Measurements from ENCODE around the gene ARHGAP15.

Gene ARHGAP15

DNA sequence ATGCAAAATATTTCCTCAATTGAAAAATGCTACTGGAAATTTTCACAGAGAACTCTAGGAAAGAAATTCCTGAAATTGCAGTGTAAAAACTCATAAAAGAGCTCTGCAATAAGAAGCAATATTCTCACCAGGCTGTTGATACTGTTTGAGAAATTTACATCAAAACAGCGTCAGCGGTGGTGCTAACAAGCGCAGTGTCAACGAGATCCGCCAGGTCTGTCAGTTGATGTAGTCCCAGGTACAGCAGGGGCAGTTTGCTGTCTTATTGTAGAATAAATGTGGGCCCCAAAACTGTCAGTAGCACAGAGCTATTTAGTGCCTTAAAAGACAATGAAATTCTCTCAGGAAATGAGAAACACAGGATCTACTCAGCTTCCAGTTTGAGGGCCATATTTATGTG, 611.2 kb downstream of the ARHGAP15 start:
- peaks cover 25% of the 10 kb centered on the region for H3K36me3 Mint-ChIP-seq
- peaks cover 3% of the 10 kb centered on the region for H3K4me1 Mint-ChIP-seq (ENCODE audit: low read depth)
- no peak overlapping the region for H3K27ac Mint-ChIP-seq
- H3K27me3 Mint-ChIP-seq: no peaks in the 10 kb centered on the region
- no peak overlapping the region for H3K4me3 Mint-ChIP-seq
- no peaks in the 10 kb centered on the region for H3K9me3 Mint-ChIP-seq (ENCODE audit: low read depth)

DNA sequence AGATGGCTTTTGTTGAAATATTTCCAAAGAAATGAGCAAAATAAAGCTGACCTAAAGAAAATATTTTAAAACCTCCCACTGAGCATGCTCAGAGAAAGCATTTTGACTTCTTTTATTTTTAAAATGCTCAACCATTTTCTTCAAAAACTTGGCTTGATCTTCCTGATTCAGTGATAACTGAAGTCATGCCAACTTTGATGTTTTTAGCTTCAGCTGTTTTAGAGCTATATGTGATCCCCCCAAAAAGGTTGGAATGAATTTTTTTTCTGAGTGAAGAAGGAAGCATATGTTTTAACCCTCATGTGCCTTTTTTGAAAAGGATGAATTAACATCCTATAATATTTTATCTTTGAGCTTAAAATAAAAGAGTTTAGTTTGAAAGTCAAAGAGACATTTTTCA, 612.0 kb downstream of the ARHGAP15 start:
- peaks cover 25% of the 10 kb centered on the region for H3K36me3 Mint-ChIP-seq
- H3K27ac Mint-ChIP-seq: no peak overlapping the region
- no peaks in the 10 kb centered on the region for H3K27me3 Mint-ChIP-seq
- no peak overlapping the region for H3K4me3 Mint-ChIP-seq
- peaks cover 3% of the 10 kb centered on the region for H3K4me1 Mint-ChIP-seq (ENCODE audit: low read depth)
- no peaks in the 10 kb centered on the region for H3K9me3 Mint-ChIP-seq (ENCODE audit: low read depth)

DNA sequence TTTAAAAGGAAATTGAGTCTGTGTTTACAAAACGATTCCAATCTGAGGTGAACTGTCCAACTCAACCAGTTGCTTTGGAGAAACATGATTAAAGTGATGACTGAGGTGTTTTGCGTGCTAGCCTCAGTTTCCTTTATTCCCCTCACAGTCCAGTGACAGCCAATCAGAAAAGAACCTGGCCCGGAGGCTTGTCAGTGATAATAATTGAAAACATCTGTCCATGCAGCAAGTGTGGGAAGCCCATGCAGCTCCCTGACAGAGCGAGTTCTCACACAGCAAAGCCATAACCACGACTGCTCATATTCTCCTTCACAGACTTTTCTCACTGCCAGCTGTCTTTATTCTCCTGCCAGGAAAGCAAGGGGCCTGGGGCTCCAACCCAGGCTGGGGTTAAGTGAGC, 613.4 kb downstream of the ARHGAP15 start:
- Mint-ChIP-seq H3K4me1 (ENCODE audit: low read depth) (peaks cover 3% of the 10 kb centered on the region), H3K36me3 (peaks cover 23% of the 10 kb centered on the region), H3K4me3 (no peak overlapping the region), H3K27me3 (no peaks in the 10 kb centered on the region), H3K27ac (peak overlapping the region; percentile 56), H3K9me3 (ENCODE audit: low read depth) (no peaks in the 10 kb centered on the region)

DNA sequence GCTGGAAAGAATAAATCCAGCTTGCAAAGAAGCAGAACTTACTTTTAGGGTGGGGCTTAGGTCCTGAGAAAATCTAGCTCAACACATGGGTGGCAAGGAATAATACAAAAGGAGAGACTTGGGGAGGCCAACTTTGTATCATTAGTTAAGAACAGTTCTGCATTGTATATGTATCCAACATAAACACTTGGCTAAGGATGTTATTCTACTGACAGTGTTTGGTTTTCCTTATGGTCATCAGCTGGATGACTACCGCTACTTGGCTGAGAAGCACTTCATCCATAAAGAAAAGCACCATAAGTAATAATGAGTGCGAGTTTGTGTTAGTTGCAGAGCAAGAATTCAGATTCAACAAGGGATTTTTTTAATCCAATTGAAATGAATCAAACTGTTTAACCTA, 614.9 kb downstream of the ARHGAP15 start:
- no peaks in the 10 kb centered on the region for H3K9me3 Mint-ChIP-seq (ENCODE audit: low read depth)
- no peak overlapping the region for H3K27ac Mint-ChIP-seq
- peaks cover 31% of the 10 kb centered on the region for H3K36me3 Mint-ChIP-seq
- H3K4me3 Mint-ChIP-seq: no peak overlapping the region
- peaks cover 3% of the 10 kb centered on the region for H3K4me1 Mint-ChIP-seq (ENCODE audit: low read depth)
- H3K27me3 Mint-ChIP-seq: no peaks in the 10 kb centered on the region

DNA sequence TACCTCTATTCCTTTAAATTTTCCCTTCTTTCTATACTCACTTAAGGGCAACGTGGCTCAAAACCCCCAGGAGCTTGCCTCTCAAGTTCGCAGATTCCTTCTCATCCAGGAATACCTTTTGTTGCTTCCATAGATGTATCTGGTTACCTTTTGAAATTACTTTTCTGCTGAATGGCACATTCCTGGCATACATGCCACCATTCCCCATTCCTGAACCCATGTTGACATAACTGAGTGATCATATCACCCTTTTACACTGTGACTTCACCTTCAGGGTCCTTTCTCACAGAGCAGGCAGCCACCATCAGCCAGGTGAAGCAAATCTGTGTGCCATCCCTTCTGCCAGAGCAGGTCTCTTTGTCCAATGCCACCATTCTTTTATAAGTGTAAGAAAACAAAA, 615.8 kb downstream of the ARHGAP15 start:
- no peak overlapping the region for H3K4me3 Mint-ChIP-seq
- H3K27me3 Mint-ChIP-seq: no peaks in the 10 kb centered on the region
- peaks cover 3% of the 10 kb centered on the region for H3K4me1 Mint-ChIP-seq (ENCODE audit: low read depth)
- H3K27ac Mint-ChIP-seq: peak overlapping the region; percentile 23
- H3K36me3 Mint-ChIP-seq: peaks cover 34% of the 10 kb centered on the region
- no peaks in the 10 kb centered on the region for H3K9me3 Mint-ChIP-seq (ENCODE audit: low read depth)

DNA sequence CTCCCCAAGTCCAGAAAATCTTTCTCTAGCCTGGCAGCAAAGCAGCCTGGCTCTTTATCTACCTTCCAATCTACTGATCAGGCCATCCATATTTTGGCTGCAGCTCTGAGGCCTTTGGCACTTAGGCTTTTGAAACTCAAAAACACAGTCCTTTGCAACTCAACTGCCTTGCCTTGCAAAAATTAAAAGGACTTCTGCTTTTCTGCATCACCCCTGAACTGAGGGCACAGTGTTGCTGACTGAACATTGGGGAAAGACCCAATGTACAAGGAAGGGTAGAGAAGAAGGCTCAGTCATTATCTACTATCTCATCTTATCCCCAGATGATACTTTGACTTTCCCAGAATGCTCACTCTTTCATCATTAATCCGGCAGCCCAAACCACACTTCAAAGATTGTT, 625.5 kb downstream of the ARHGAP15 start:
- peaks cover 3% of the 10 kb centered on the region for H3K4me1 Mint-ChIP-seq (ENCODE audit: low read depth)
- H3K9me3 Mint-ChIP-seq (ENCODE audit: low read depth): no peaks in the 10 kb centered on the region
- H3K36me3 Mint-ChIP-seq: peaks cover 18% of the 10 kb centered on the region
- no peaks in the 10 kb centered on the region for H3K27me3 Mint-ChIP-seq
- H3K4me3 Mint-ChIP-seq: no peak overlapping the region
- peak overlapping the region; percentile 10 for H3K27ac Mint-ChIP-seq

DNA sequence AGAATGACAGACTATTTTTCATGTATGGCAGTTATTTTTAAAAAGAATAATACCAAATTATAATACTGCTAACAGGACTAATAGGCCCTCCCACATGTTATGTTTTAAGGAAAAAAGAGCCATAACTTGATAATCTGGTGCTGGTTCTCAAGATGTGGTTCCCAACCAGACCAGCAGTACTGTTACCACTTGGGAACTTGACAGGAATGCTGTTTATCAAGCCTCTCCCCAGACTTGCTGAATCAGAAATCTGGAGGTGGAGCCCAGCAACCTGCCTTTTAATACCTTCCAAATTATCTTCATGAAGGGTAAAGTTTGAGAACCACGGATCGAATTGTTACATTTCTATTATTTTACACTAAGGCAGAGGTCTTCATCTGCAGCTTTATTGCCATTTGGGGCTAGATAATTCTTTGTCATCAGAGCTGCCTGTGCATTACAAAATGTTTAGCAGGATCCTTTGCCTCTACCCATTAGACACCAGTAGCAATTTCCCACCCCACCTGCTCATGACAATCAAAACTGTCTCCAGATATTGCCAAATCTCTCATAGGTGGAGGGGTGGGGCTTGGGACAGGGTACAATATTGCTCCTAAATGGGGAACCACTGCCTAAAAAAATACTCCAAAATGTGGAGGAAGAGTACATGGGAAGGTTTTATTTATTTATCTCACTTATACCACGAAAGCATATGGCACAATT, 629.6 kb downstream of the ARHGAP15 start:
- peaks cover 1% of the 10 kb centered on the region for H3K4me1 Mint-ChIP-seq (ENCODE audit: low read depth)
- H3K36me3 Mint-ChIP-seq: peaks cover 10% of the 10 kb centered on the region
- no peaks in the 10 kb centered on the region for H3K27me3 Mint-ChIP-seq
- H3K4me3 Mint-ChIP-seq: no peak overlapping the region
- no peaks in the 10 kb centered on the region for H3K9me3 Mint-ChIP-seq (ENCODE audit: low read depth)
- peak overlapping the region; percentile 28 for H3K27ac Mint-ChIP-seq

DNA sequence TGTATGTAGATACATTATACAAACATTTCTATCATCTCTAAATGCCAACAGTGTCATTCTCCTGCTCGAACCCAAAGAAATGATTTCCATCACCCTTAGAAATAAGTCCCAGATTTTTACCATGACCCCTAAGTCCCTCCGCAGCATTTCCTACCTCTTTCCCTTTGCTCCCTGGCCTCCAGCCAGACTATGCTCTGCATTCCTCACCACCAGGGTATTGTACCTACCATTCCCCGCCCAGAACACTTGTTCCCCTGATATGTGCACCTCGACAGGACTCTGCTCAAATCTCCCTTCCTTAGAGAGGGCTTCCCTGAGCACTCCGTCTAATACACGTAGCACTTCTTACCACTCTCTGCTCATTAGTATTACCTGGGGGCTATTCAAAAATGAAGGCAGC, 630.2 kb downstream of the ARHGAP15 start:
- peak overlapping the region; percentile 50 for H3K27ac Mint-ChIP-seq
- no peaks in the 10 kb centered on the region for H3K9me3 Mint-ChIP-seq (ENCODE audit: low read depth)
- H3K27me3 Mint-ChIP-seq: no peaks in the 10 kb centered on the region
- no peak overlapping the region for H3K4me3 Mint-ChIP-seq
- H3K4me1 Mint-ChIP-seq (ENCODE audit: low read depth): peaks cover 1% of the 10 kb centered on the region
- H3K36me3 Mint-ChIP-seq: peaks cover 8% of the 10 kb centered on the region

DNA sequence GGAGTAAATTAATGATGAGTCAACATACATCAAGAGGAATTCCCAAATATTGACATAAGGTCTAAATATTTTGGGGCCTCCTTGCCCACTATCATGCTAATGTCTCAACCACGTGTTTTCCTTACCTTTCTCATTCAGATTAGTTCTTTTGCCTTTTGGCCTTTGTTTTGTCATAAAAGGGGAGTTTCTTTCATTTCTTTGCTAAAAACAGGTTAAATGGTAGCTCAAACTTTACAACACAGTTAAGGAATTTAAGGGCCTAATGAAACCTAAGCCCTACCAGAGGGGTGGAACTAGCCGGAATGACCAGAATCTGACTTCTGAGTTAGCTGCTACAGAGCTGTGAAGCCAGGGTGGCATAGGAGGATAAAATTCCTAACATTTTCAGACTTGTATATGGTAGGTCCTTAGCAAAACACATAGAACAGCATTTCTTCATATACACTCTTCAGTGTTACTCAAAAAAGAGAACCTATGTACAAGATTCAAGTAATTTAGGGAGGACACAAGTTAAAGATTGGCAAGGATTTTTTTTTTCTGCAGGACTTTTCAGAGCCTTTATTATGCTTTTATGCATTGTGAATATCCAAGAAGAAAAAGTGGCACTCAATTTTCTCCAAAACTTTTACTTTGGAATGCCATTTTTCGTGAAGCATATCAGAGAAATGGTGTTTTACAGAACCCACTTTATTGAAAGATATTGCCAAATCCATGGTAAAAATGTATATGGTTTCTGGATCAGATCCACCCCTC, 633.1 kb downstream of the ARHGAP15 start:
- H3K27ac Mint-ChIP-seq: no peak overlapping the region
- H3K27me3 Mint-ChIP-seq: no peaks in the 10 kb centered on the region
- peaks cover 18% of the 10 kb centered on the region for H3K36me3 Mint-ChIP-seq
- no peaks in the 10 kb centered on the region for H3K9me3 Mint-ChIP-seq (ENCODE audit: low read depth)
- H3K4me1 Mint-ChIP-seq (ENCODE audit: low read depth): no peaks in the 10 kb centered on the region
- H3K4me3 Mint-ChIP-seq: no peak overlapping the region

DNA sequence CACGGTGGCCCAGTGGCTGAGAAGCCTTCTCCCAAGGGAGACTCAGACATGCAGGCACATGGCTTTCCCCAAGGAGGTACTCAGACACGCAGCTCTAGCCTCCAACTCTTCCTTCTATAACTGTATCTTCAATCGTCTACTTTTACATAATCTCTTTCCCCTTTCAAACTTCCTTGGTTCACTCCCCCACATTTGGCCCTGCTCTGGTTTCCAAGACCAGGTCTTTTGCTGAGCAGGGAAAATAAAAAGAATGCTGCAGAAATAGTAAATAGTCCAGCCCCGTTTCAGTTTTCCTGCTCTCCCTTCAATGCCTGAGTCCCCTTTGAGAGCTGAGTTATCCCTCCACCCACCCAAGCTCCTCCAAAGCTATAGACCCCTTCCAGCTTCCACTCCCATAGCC, 635.0 kb downstream of the ARHGAP15 start:
- H3K9me3 Mint-ChIP-seq (ENCODE audit: low read depth): no peaks in the 10 kb centered on the region
- no peaks in the 10 kb centered on the region for H3K4me1 Mint-ChIP-seq (ENCODE audit: low read depth)
- no peak overlapping the region for H3K27ac Mint-ChIP-seq
- no peaks in the 10 kb centered on the region for H3K27me3 Mint-ChIP-seq
- peaks cover 22% of the 10 kb centered on the region for H3K36me3 Mint-ChIP-seq
- no peak overlapping the region for H3K4me3 Mint-ChIP-seq

DNA sequence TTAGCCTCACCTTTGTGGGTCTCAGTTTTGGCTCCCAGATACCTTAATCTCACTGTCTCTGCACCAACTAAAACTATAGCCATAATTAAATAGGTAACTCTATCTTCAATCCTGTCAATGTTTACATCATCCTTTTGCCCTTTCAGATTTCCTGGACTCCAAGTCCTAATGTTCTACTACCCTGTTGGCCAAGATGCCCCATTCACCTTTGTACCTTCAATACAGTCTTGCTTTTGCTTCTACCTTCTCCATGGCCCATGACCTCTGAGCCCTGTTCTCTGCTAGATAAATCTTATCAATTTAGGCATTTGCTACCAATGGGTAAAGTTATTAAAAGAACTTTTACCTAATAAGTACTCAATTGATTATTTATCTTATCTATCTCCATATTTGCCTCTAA, 635.5 kb downstream of the ARHGAP15 start:
- Mint-ChIP-seq H3K36me3 (peaks cover 19% of the 10 kb centered on the region), H3K27ac (no peak overlapping the region), H3K4me3 (no peak overlapping the region), H3K27me3 (no peaks in the 10 kb centered on the region), H3K4me1 (ENCODE audit: low read depth) (no peaks in the 10 kb centered on the region), H3K9me3 (ENCODE audit: low read depth) (no peaks in the 10 kb centered on the region)

DNA sequence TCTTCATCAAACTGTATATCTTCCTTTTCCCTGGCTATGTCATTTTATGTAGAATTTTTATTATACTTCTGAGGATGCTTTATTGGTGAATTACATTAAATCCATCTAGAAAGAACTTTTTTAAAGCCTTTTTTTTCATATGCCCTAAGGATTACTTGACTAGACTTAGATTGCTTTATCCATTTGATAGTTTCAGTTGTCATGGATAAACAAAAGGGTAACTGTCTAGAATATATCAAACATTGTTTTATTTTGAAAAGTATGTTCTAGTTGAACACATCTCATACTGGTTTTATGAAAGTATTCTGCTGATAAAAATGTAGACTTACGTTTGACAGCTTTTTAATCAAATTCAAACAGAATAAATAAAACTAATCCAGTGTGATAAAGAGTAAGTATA, 639.8 kb downstream of the ARHGAP15 start:
- peaks cover 17% of the 10 kb centered on the region for H3K36me3 Mint-ChIP-seq

DNA sequence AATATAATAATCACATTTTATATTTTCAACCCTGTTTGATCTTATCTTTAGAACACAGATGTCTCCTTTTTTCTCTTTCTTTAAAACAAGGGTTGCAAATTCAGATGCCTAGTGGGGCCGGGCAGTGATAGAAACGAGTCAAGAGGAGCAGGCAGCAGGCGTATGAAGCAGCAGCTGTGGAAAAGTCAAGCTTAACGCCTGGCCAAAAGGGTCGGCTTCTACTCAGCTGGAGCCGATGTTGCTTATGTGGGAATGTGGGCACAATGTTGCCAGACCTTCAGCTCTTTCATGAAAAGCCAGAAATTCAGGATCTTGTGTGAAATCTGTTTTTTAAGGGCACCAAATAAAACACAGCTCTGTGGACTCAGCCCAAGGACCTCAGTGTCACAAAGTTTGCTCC, 642.7 kb downstream of the ARHGAP15 start:
- Mint-ChIP-seq H3K4me1 (ENCODE audit: low read depth) (no peaks in the 10 kb centered on the region), H3K27ac (no peak overlapping the region), H3K36me3 (peaks cover 5% of the 10 kb centered on the region), H3K4me3 (no peak overlapping the region), H3K27me3 (no peaks in the 10 kb centered on the region), H3K9me3 (ENCODE audit: low read depth) (no peaks in the 10 kb centered on the region)

More for the DNA sequence above, 639.8 kb downstream of the ARHGAP15 start:
- H3K4me1 Mint-ChIP-seq (ENCODE audit: low read depth): no peaks in the 10 kb centered on the region
- no peak overlapping the region for H3K4me3 Mint-ChIP-seq
- no peaks in the 10 kb centered on the region for H3K27me3 Mint-ChIP-seq
- no peak overlapping the region for H3K27ac Mint-ChIP-seq
- H3K9me3 Mint-ChIP-seq (ENCODE audit: low read depth): no peaks in the 10 kb centered on the region

DNA sequence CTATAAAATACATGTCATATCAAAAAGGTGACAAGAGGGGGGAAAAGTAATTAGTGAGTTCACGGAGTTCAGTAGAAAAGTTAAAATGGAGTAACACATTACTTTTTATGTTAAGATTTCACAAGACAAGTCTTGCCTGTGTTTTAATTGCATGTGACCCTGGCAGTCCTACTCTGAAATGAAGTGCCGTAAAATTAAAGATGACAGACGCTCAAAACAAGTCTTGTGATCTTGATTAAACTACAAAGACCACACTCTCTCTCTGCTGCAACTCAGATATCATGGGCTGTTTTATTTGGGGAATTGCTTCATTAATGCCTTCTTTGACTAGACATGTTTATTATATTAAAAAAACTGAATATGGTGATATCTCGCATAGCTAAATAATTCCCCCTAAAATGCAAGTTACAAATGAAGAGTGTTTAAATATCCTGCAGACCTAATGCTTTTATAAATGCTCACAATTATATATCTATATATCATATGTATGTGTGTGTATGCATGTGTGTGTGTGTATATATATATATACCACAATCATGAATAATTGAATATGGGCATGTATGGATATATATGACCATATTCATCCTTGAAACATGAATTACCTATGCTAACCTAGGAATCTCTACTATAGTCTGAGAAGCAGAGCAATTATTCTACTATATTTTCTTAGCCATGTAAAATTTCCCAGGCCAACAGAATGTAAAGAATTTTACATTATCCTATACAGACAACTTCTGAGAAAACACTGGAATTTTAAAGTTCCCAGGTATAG, 647.5 kb downstream of the ARHGAP15 start:
- Mint-ChIP-seq H3K27ac (no peak overlapping the region), H3K4me1 (ENCODE audit: low read depth) (no peaks in the 10 kb centered on the region), H3K36me3 (no peaks in the 10 kb centered on the region), H3K9me3 (ENCODE audit: low read depth) (no peaks in the 10 kb centered on the region), H3K4me3 (no peak overlapping the region), H3K27me3 (no peaks in the 10 kb centered on the region)

DNA sequence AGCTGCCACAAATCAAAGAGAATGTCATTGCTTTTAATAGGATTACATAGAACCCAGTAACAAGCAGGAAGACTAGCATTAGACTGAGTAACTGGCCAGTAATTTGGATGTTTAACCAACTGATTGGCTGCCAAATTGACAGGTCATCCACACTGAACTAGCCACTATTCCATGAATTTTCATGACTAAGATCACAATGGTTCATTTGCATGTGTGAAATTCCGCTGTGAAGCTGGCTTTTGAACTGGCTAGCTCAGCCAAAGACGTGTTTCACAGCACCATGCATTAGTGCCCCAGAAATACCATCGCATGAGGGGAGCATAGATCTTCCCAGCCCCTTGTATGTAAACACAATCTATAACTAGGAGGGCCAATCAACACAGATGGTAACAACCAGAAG, 649.8 kb downstream of the ARHGAP15 start:
- H3K4me3 Mint-ChIP-seq: no peak overlapping the region
- no peaks in the 10 kb centered on the region for H3K36me3 Mint-ChIP-seq
- H3K4me1 Mint-ChIP-seq (ENCODE audit: low read depth): no peaks in the 10 kb centered on the region
- H3K27ac Mint-ChIP-seq: no peak overlapping the region
- H3K9me3 Mint-ChIP-seq (ENCODE audit: low read depth): no peaks in the 10 kb centered on the region
- no peaks in the 10 kb centered on the region for H3K27me3 Mint-ChIP-seq
